T-helper 17 cell (primary cell): ENCODE measurements around the gene NT5DC1. TPM values are rescaled to one million over a fixed set of nuclear protein-coding genes. Genes with fewer than 3 reads are reported as not detected.

Experiments used
- ATAC-seq: fragments of 150-1000 bp; cut with Tn5 transposase; 2 replicates; pipeline ENCODE4 v1.10.0; 2021; ENCODE audit warnings: mild to moderate bottlenecking, moderate library complexity
- DNase-seq, 3 donors: peaks; one replicate each; pipeline versions ENCODE4 v3.0.0 to v3.0.0-alpha.2; 2020 to 2021
- H3K9me3 ChIP-seq: one replicate; pipeline ENCODE4 v1.7.0; 2013; ENCODE audit warnings: low read length, mild to moderate bottlenecking; ENCODE audit not compliant: control insufficient read depth, poor library complexity, severe bottlenecking
- H3K27ac Mint-ChIP-seq: one replicate; pipeline ENCODE4 v1.8.0; 2022; ENCODE audit warnings: mild to moderate bottlenecking, moderate library complexity, mixed read lengths
- H3K27me3 Mint-ChIP-seq: one replicate; pipeline ENCODE4 v1.8.0; 2022; ENCODE audit warnings: mixed read lengths
- H3K36me3 Mint-ChIP-seq: one replicate; pipeline ENCODE4 v1.8.0; 2022; ENCODE audit warnings: low read depth, mixed read lengths
- H3K4me1 Mint-ChIP-seq: one replicate; pipeline ENCODE4 v1.8.0; 2022; ENCODE audit warnings: mild to moderate bottlenecking, mixed read lengths
- H3K4me3 Mint-ChIP-seq: one replicate; pipeline ENCODE4 v1.8.0; 2022; ENCODE audit warnings: mild to moderate bottlenecking, moderate library complexity, mixed read lengths
- total RNA-seq, 4 donors: library from RNA in 2 of 4; stranded (reverse) in 2 of 4; gene quantifications; one replicate each; pipeline ENCODE4 v1.2.3 and lab custom pipeline; 2022 to 2026

The NT5DC1 gene
- total RNA-seq, 2 donors from 2014 or later: 33.1 to 34.5 TPM

DNA sequence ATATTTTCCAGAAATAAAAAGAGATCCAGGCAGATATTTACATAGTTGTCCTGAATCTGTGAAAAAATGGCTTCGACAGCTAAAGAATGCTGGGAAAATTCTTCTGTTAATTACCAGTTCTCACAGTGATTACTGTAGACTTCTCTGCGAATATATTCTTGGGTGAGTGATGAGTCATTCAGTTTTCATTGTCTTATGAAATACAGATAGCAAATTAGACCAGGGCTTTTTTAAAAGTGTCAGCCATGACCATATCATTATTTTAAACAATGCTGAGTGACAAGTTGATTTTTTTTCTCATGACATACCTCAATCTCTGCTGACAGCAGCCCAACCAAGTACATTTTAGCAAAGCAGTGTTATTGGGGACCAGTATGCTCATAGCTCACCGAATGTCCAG is 120.4 kb downstream of the NT5DC1 start:
- ATAC-seq: no peak
- Mint-ChIP-seq H3K27ac (no peak overlapping the region), H3K36me3 (peaks cover 8% of the 10 kb centered on the region), H3K4me3 (no peak overlapping the region), H3K4me1 (peaks cover 10% of the 10 kb centered on the region), H3K27me3 (no peaks in the 10 kb centered on the region)
- no peaks in the 10 kb centered on the region for H3K9me3 ChIP-seq
- no peak for DNase-seq

DNA sequence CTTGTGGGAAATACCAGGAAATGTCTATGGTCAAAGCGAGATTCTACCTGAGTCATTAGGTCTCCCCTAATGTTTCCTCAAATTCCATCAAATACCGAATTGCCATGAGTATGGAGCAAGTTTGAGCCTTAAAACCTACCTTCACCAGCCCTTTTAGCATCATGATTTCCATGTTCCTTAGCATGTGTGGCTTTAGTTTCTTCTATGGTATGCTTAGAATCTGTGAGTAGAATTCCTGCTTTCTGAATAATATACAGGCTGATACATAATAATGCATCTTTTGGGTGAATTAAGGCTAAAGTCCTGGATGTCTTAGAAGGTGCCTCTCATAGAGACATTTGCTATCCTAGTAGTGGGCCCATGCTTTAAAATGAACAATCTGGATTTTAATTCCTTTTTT is 121.3 kb downstream of the NT5DC1 start:
- H3K27ac Mint-ChIP-seq: no peak overlapping the region
- H3K4me1 Mint-ChIP-seq: peaks cover 10% of the 10 kb centered on the region
- DNase-seq: no peak
- no peak for ATAC-seq
- no peaks in the 10 kb centered on the region for H3K27me3 Mint-ChIP-seq
- no peaks in the 10 kb centered on the region for H3K9me3 ChIP-seq
- H3K36me3 Mint-ChIP-seq: peaks cover 8% of the 10 kb centered on the region
- no peak overlapping the region for H3K4me3 Mint-ChIP-seq

DNA sequence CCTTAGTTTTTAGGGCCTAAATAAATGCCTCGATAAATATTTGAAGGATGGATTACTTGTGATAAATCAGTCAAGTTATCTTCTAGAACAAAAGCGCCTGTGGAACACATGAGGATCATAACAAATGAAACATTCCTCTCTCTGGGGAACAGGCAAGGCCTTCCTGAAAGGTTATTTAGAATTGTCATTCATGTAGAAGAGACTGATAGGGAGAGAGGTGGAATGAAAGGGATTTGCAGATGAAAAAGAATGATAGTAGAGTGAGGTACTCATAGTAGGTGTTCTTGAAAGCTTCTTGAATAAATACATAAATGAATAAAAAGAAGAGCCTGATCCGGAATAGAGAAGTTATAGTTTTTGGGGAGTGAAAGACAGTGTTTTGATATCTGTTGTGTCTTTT is 122.7 kb downstream of the NT5DC1 start:
- Mint-ChIP-seq H3K4me3 (no peak overlapping the region), H3K27me3 (no peaks in the 10 kb centered on the region), H3K27ac (no peak overlapping the region), H3K36me3 (peaks cover 8% of the 10 kb centered on the region), H3K4me1 (peaks cover 10% of the 10 kb centered on the region)
- ATAC-seq (no peak), DNase-seq (no peak)
- H3K9me3 ChIP-seq: no peaks in the 10 kb centered on the region

DNA sequence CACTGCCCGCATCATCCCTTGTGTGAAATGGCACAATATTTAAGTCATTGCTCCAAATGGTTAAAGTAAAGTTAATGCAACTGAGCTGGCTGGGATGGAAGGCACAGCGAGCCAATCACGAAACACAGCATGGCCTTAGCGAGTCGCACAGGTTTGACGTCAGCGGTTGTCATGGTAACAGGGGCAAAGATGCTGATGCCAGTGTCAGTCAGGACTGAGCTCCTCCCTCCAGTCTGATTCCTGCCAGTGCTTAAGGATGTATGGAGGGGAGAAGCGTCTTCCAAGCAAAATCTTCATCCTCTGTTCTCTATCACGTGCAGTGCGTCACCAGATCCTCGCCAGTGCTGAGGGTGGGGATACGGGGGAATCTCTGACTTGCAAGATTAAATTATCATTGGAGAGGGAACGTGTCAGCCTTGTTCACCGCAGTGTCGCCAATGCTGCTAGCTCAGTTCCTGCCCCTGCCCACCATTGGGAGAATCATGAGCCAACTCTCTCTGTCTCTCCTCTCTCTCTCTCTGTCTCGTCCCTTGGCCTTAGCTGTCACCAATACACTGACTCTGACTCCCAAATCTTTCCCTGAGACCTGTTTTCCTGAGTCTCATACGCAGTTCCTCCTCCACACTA is 128.7 kb downstream of the NT5DC1 start:
- ATAC-seq: no peak
- H3K27ac Mint-ChIP-seq: peak overlapping the region; percentile 72
- H3K4me1 Mint-ChIP-seq: peaks cover 18% of the 10 kb centered on the region
- no peaks in the 10 kb centered on the region for H3K27me3 Mint-ChIP-seq
- no peak for DNase-seq
- H3K36me3 Mint-ChIP-seq: peaks cover 16% of the 10 kb centered on the region
- no peak overlapping the region for H3K4me3 Mint-ChIP-seq
- H3K9me3 ChIP-seq: no peaks in the 10 kb centered on the region

DNA sequence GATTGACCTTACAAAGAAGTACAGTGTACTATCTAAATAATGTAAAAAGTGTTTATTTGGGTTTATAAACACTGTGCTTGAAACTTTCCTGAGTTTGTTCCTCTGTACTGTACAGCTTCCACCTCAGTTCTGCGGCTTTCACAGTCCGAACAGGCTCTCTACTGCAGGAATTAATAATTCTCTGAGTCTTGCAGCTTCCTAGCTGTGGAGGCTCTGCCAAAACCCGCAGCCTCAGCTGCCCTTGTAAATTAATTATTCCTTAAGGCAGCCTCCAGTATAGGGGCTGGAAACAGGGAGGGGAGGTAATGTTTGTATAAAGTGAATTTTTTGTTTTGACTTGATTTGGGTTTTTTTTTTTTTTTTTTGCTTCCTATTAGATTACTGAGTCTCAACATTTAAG is 134.0 kb downstream of the NT5DC1 start:
- H3K9me3 ChIP-seq: no peaks in the 10 kb centered on the region
- no peak overlapping the region for H3K27ac Mint-ChIP-seq
- DNase-seq (no peak), ATAC-seq (no peak)
- peaks cover 6% of the 10 kb centered on the region for H3K36me3 Mint-ChIP-seq
- peaks cover 3% of the 10 kb centered on the region for H3K4me1 Mint-ChIP-seq
- H3K27me3 Mint-ChIP-seq: no peaks in the 10 kb centered on the region
- H3K4me3 Mint-ChIP-seq: no peak overlapping the region

DNA sequence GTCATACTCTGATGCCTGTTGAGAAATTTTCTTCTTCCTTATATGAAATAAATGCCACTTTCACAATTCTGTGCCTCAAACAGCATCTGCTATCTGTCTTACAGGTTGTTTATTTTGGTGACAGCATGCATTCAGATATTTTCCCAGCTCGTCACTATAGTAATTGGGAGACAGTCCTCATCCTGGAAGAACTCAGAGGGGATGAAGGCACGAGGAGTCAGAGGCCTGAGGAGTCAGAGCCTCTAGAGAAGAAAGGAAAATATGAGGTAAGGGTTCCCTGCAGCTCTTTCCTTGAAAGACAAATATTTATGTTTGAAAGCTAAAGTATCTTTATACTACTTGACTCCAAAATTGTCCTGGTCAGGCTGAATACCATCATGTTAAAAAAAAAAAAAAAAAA is 137.4 kb downstream of the NT5DC1 start:
- no peaks in the 10 kb centered on the region for H3K9me3 ChIP-seq
- Mint-ChIP-seq H3K4me3 (no peak overlapping the region), H3K36me3 (peaks cover 2% of the 10 kb centered on the region), H3K4me1 (no peaks in the 10 kb centered on the region), H3K27ac (no peak overlapping the region), H3K27me3 (no peaks in the 10 kb centered on the region)
- ATAC-seq (no peak), DNase-seq (no peak)

DNA sequence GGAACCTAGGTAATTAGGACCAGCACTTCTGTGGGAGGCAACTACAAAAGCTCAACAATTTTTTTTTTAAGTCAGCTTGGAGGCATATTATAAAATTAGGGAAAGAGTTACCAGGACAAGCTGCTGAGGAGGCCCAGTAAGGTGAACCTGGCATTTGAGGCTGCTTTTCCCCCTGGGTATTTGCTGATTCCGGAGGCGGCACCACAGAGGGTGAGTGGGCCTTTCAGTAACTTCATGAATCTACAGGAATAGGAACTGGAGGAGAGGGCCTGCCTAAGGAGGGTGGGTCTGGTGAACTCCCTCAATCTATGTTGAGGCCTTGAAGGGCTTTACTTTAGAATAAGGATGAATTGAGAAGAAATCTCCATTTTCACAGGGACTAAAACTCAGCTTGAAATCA is 138.6 kb downstream of the NT5DC1 start:
- Mint-ChIP-seq H3K4me1 (no peaks in the 10 kb centered on the region), H3K4me3 (no peak overlapping the region), H3K27ac (no peak overlapping the region), H3K27me3 (no peaks in the 10 kb centered on the region), H3K36me3 (peaks cover 2% of the 10 kb centered on the region)
- ATAC-seq: no peak
- H3K9me3 ChIP-seq: no peaks in the 10 kb centered on the region
- no peak for DNase-seq

DNA sequence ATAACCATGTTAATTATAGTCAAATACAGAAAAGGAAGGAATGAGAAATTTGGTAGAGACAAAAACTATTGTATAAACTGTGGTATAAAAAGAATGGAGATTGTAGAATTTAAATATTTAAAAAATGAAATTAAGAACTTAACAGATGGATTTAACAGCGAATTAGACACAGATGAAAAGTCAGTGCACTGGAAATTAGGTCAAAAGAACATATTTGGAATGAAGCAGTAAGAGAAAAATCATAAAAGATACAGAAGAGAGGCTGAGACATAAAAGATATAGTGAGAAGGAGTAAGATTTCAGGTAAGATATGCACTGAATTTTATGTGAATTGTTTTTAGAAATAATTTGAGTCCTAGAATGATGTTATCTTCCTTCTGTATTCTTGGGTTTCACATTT is 139.2 kb downstream of the NT5DC1 start:
- no peaks in the 10 kb centered on the region for H3K27me3 Mint-ChIP-seq
- H3K27ac Mint-ChIP-seq: no peak overlapping the region
- no peak overlapping the region for H3K4me3 Mint-ChIP-seq
- no peaks in the 10 kb centered on the region for H3K9me3 ChIP-seq
- peaks cover 2% of the 10 kb centered on the region for H3K36me3 Mint-ChIP-seq
- no peak for DNase-seq
- no peaks in the 10 kb centered on the region for H3K4me1 Mint-ChIP-seq
- ATAC-seq: no peak

DNA sequence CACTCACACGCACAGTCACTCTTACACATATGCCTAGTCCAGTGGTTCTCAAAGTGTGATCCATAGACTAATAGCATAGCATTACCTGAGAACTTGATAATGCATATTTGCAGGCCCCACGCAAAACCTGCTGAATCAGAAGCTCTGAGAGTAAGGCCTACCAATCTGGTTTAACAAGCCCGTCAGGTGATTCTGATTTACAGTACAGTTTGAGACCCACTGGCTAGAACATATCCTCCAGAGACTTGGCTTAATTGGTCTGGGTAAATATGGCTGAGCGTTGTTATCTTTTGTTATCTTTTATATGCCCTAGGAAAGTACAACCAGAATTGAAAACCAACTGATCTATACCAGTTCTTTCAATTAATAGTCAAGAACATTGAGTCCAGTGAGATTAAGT is 143.6 kb downstream of the NT5DC1 start:
- no peak for DNase-seq
- peaks cover 2% of the 10 kb centered on the region for H3K36me3 Mint-ChIP-seq
- ATAC-seq: no peak
- H3K27ac Mint-ChIP-seq: no peak overlapping the region
- H3K9me3 ChIP-seq: no peaks in the 10 kb centered on the region
- no peaks in the 10 kb centered on the region for H3K27me3 Mint-ChIP-seq
- H3K4me1 Mint-ChIP-seq: peaks cover 8% of the 10 kb centered on the region
- no peak overlapping the region for H3K4me3 Mint-ChIP-seq

DNA sequence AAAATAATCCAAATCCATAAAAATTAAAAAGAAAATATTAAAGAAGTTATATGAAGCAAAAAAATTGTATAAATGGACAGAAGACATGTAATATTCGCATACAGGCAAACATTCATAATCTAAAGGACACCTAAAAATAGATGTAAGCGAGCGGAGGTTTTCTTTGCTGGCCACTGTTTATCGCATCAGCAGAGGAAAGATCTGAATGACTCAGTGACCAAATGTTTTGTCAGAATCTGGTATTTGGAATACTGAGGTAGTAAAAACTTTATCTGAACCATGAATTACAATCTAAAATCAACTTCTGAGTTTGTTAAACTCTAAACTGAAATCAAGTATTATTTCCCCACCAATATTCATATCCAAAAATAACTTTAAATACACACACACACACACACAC is 145.4 kb downstream of the NT5DC1 start:
- Mint-ChIP-seq H3K27me3 (no peaks in the 10 kb centered on the region), H3K27ac (no peak overlapping the region), H3K4me3 (no peak overlapping the region), H3K36me3 (no peaks in the 10 kb centered on the region), H3K4me1 (peaks cover 19% of the 10 kb centered on the region)
- no peak for DNase-seq
- H3K9me3 ChIP-seq: no peaks in the 10 kb centered on the region
- ATAC-seq: no peak

DNA sequence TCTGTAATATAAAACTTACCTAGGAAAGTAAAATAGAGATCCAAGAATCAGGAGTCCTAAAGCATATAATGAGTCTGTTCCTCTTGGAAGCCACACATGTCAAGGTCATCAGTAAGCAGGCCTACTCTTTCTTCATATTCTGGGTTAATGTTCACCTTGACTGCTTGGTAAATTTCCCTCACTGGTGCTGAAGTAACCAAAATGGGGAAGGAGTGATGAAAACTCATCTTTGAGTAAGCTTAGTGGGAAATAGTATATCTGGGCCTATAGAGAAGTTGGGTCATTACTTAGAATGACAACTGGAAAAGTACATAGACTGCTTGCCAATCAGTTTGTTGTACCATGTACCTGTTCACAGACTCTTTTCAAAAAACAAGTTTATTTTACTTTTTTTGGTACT is 146.6 kb downstream of the NT5DC1 start:
- Mint-ChIP-seq H3K4me3 (no peak overlapping the region), H3K4me1 (peaks cover 29% of the 10 kb centered on the region), H3K27ac (peak overlapping the region; percentile 29), H3K27me3 (no peaks in the 10 kb centered on the region), H3K36me3 (no peaks in the 10 kb centered on the region)
- DNase-seq (no peak), ATAC-seq (no peak)
- H3K9me3 ChIP-seq: no peaks in the 10 kb centered on the region

DNA sequence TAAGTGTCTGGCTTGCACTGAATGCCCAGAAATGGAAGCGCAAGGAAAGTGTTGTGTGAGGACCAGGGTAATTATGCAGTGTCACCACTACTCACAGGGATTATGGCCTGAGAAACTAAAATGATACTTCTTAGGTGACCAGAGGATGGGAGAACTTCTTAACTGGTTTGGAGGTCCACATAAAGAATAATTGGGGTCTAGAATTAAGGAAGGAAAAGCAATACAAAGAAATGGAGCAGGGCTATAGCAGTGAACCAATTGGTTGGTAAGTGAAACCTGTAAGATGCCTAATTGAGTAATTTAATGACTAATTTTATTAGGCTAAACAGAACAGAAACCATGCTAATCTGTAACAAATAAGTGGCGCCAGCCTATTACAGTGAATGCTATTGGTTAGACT is 147.9 kb downstream of the NT5DC1 start:
- Mint-ChIP-seq H3K27me3 (no peaks in the 10 kb centered on the region), H3K27ac (peak overlapping the region; percentile 29), H3K4me3 (no peak overlapping the region), H3K36me3 (no peaks in the 10 kb centered on the region), H3K4me1 (peaks cover 32% of the 10 kb centered on the region)
- DNase-seq (no peak), ATAC-seq (no peak)
- no peaks in the 10 kb centered on the region for H3K9me3 ChIP-seq

DNA sequence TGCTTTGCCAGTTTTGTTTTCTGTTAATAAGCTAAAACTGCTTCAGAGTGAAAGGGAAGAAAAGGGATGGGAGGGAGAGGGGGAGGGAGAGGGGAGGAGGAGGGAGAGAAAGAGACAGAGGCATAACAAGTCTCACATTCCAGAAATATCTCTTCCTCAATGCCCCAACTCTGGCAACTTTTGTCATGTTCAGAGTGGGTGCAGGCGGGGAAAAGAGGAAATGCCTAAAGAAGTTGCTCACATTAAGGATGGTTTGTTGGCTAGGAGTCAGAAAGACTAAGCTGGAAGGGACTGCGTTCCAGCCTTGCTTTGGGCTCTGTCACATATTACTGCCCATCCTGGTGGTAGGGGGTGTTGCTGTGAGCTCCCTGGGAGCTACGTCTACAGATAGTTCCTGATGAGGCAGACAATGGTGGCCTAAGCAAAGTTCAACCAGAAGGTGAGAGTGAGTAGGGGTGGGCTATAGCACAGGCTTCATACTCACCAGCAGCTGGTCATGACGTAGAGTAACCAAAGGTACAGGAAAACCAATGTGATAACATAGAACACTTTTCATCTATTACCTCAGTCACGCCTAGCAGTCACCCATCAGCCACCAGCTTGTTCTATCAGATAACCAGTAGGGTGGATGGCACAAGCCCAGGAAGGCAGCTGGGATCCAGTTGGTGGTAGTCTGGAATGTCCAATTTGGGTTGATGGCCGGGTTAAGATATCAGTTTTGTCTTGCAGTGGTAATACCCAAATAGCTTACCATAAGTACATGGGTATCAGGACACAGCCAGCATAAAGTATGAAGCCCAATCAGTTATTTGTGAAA is 151.1 kb downstream of the NT5DC1 start:
- ATAC-seq (no peak), DNase-seq (no peak)
- Mint-ChIP-seq H3K4me3 (peak overlapping the region; percentile 45), H3K27me3 (no peaks in the 10 kb centered on the region), H3K27ac (no peak overlapping the region), H3K4me1 (peaks cover 32% of the 10 kb centered on the region), H3K36me3 (no peaks in the 10 kb centered on the region)
- no peaks in the 10 kb centered on the region for H3K9me3 ChIP-seq

DNA sequence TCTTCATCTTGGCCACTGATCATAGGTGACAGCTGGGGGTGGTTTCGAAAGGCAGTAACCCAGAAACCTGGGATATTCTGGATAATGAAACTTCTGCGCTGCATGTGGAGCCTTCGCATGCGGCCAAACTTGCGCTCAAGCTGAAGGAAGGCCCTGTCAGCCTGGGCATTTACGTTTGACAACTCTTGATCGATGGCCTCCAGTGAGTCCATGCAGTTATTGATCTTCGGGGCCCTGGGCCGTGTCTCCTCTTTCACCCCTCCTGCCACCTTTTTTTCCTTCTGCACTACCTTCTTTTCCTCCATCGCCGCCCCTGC is 152.5 kb downstream of the NT5DC1 start:
- no peak for ATAC-seq
- Mint-ChIP-seq H3K4me3 (no peak overlapping the region), H3K36me3 (no peaks in the 10 kb centered on the region)

More for the DNA sequence above, 152.5 kb downstream of the NT5DC1 start:
- Mint-ChIP-seq H3K4me1 (peaks cover 33% of the 10 kb centered on the region), H3K27me3 (no peaks in the 10 kb centered on the region), H3K27ac (no peak overlapping the region)
- DNase-seq: no peak
- H3K9me3 ChIP-seq: no peaks in the 10 kb centered on the region
